ENCODE results near the gene UBE2G2.
"Not testable (repeated sequence)": the region's sequence is repeated elsewhere in the genome, so short reads cannot be mapped to it uniquely, and the experiment has no call there.

Gene UBE2G2

DNA sequence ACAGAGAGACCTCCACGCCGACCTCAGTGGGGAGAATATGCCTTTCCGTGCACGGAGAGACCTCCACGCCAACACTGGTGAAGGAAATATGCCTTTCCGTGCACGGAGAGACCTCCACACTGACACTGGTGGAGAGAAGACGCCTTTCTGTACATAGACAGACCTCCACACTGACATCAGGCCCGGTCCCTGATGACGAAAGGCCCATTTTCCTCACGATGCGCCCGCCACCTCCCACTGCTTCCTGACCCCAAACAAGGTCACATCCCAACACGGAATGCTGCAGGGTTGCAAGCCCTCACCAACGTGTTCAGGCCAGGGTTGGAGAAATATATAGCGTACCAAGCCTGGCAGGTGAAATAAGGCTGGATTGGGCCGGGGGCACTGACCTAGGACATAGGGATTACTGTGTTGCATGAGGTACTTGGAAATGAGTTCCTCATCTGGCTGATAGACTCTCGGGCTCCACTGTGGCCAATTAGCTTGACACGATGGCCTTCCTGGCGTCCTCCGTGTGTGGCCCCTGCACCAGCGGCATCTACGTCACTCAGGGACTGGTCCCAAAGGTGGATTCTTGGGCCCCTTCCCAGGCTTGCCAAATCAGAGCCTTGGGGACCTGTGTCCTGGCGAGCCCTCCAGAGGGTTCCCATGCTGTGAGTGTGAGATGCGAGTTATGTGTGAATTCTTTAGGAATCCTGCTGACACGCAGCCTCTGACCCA is 32.8 kb upstream of the UBE2G2 start:
- H3K9me3 ChIP-seq (ENCODE audit: low read length) = no peaks in the 10 kb centered on the region
- no peak overlapping the region for H3K4me3 ChIP-seq (ENCODE audit: low read depth in 1 of 2, low read length in 2 of 2)
- no peak overlapping the region for H3K9ac ChIP-seq (ENCODE audit: low read length)
- H3K4me1 ChIP-seq (ENCODE audit: insufficient read depth, low read length) = no peaks in the 10 kb centered on the region
- H3K27ac ChIP-seq (ENCODE audit: low read depth, low read length) = no peak overlapping the region
- no peaks in the 10 kb centered on the region for H3K27me3 ChIP-seq (ENCODE audit: control insufficient read depth in 1 of 2, insufficient read depth in 2 of 2, low read length in 2 of 2)
- H3K36me3 ChIP-seq (ENCODE audit: insufficient read depth, low read length) = no peaks in the 10 kb centered on the region

DNA sequence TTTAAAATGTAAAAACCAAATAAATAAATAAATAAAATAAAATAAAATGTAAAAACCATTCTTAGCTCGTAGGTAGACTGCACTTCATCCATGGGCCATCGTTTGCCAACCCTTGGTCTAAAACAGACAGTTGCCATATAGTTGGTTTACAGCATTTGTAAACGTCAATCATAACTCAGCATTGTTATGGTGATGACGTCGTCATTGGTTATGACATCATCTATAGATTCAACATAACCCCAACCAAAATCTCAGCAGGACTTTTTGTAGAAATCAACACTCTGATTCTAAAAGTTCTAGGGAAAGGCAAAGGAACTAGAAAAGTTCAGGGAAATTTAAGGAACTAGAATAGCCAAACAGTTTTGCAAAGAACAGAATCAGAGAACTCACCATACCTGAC is 32.0 kb upstream of the UBE2G2 start:
- H3K9me3 ChIP-seq (ENCODE audit: low read length) = peaks cover 2% of the 10 kb centered on the region
- no peaks in the 10 kb centered on the region for H3K36me3 ChIP-seq (ENCODE audit: insufficient read depth, low read length)
- H3K27ac ChIP-seq (ENCODE audit: low read depth, low read length) = no peak overlapping the region
- no peak overlapping the region for H3K9ac ChIP-seq (ENCODE audit: low read length)
- no peak overlapping the region for H3K4me3 ChIP-seq (ENCODE audit: low read depth in 1 of 2, low read length in 2 of 2)
- no peaks in the 10 kb centered on the region for H3K4me1 ChIP-seq (ENCODE audit: insufficient read depth, low read length)
- H3K27me3 ChIP-seq (ENCODE audit: control insufficient read depth in 1 of 2, insufficient read depth in 2 of 2, low read length in 2 of 2) = no peaks in the 10 kb centered on the region

DNA sequence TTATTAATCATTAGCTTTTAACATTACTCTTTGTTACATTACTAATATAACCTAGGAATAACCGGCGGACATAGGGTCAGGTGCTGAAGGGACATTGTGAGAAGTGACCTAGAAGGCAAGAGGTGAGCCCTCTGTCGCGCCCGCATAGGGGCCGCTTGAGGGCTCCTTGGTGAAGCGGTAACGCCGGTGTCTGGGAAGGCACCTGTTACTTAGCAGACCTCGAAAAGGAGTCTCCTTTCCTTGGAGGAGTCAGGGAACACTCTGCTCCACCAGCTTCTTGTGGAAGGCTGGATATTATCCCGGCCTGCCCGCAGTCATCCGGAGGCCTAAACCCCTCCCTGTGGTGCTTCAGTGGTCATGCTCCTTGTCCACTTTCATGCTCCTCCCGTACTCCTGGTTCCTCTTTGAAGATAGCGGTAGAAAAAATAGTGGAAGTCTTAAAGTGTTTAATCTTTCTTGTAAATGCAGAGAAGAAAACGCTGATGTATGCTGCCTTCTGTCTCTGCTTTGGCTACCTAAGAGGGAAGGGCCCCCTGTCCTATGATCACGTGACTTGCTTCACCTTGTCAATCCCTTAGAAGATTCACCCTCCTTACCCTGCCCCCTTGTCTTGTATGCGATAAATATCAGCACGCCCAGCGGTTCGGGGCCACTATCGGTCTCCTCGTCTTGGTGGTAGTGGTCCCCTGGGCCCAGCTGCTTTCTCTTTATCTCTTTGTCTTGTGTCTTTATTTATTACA is 31.1 kb upstream of the UBE2G2 start:
- H3K27ac ChIP-seq (ENCODE audit: low read depth, low read length); H3K4me3 ChIP-seq (ENCODE audit: low read depth in 1 of 2, low read length in 2 of 2); H3K36me3 ChIP-seq (ENCODE audit: insufficient read depth, low read length); H3K27me3 ChIP-seq (ENCODE audit: control insufficient read depth in 1 of 2, insufficient read depth in 2 of 2, low read length in 2 of 2); H3K9ac ChIP-seq (ENCODE audit: low read length); H3K9me3 ChIP-seq (ENCODE audit: low read length); H3K4me1 ChIP-seq (ENCODE audit: insufficient read depth, low read length): not testable (repeated sequence)

DNA sequence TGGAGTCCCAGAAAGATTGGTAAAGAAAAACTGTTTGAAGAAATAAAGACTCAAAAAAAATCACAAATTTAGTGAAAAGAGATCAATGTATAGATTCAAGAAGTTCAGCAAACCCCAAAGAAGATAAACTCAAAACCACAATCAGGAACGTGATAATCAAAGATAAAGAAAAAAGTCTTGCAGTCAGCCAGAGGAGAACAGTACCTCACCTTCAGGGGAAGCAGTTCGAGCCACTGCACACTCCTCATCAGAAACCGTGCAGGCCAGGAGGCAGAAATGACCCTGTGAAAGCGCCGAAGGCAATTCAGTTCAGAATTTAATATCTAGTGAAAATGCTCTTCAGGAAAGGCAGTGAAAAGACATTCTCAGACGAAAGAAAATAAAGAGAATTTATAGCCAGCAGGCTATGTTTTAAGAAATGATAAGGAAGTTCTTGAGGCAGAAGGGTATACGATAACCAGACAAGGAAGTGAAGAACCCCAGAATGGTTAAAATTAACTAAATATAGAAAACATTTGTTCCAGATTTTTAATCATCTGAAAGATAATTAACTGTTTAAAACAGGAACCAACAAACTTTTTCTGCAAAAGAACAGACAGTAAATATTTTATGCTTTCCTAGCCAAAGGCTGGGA is 29.7 kb upstream of the UBE2G2 start:
- H3K9ac ChIP-seq (ENCODE audit: low read length) = no peak overlapping the region
- H3K9me3 ChIP-seq (ENCODE audit: low read length) = peaks cover 9% of the 10 kb centered on the region
- H3K4me1 ChIP-seq (ENCODE audit: insufficient read depth, low read length) = no peaks in the 10 kb centered on the region
- no peak overlapping the region for H3K4me3 ChIP-seq (ENCODE audit: low read depth in 1 of 2, low read length in 2 of 2)
- no peak overlapping the region for H3K27ac ChIP-seq (ENCODE audit: low read depth, low read length)
- H3K27me3 ChIP-seq (ENCODE audit: control insufficient read depth in 1 of 2, insufficient read depth in 2 of 2, low read length in 2 of 2) = no peaks in the 10 kb centered on the region
- no peaks in the 10 kb centered on the region for H3K36me3 ChIP-seq (ENCODE audit: insufficient read depth, low read length)

DNA sequence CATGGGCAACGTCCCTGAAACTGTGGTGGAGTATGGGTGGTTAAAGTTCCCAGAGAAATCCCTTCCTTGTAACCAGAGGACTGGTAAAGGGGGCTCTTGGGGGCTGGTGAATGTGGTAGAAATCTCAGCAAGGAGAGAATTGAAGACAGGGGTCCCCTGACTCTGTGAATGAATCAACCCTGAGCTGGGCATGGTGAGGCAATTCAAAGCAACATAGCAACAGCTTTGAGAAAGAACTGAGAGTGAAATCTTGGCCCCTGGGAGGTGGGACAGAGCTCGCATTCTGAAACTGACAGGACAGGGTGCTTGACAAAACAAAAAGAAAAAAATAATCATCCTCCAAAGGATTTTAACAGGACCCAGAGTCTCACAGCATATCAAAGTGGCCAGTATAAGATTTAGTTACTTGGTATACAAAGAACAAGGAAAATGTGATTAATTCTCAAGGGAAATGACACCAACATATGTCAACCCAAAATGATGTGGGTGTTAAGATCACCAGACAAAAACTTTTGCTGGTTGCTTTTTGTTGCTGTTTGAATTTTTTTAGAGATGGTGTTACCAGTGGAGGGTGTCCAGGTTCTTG is 28.0 kb upstream of the UBE2G2 start:
- H3K27me3 ChIP-seq (ENCODE audit: control insufficient read depth in 1 of 2, insufficient read depth in 2 of 2, low read length in 2 of 2) = no peaks in the 10 kb centered on the region
- H3K9ac ChIP-seq (ENCODE audit: low read length) = no peak overlapping the region
- no peak overlapping the region for H3K27ac ChIP-seq (ENCODE audit: low read depth, low read length)
- no peaks in the 10 kb centered on the region for H3K4me1 ChIP-seq (ENCODE audit: insufficient read depth, low read length)
- no peaks in the 10 kb centered on the region for H3K36me3 ChIP-seq (ENCODE audit: insufficient read depth, low read length)
- H3K4me3 ChIP-seq (ENCODE audit: low read depth in 1 of 2, low read length in 2 of 2) = no peak overlapping the region
- peaks cover 9% of the 10 kb centered on the region for H3K9me3 ChIP-seq (ENCODE audit: low read length)

DNA sequence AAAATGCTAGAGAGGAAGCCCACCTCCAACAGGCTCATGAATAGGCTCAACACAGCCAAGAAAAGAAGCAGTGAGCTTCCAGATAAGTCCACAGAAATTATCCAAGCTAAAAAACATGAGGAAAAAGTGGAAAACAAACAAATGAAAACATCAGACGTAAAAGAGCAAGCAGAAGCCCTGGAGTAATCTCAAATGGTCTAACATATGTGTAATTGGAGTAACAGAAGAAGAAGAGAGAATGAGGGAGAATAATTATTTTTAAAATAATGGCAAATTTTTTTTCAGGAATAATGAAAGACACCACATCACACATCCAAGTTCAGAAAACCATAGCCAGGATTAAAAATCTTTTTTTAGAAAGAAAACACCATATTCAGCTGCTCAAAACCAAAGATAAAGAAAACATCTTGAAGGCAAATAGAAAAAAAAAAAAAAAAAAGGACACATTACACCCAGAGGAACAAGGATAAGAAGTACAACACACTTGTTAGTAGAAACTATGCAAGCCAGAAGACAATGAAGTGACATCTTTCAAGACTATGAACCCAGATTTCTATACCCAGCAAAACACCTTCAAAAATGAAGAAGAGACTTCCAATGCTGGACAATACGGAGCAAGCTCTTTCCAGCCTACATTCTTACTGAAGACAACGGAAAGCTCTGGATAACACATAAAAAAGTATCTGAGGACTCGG is 26.9 kb upstream of the UBE2G2 start:
- no peaks in the 10 kb centered on the region for H3K36me3 ChIP-seq (ENCODE audit: insufficient read depth, low read length)
- H3K27me3 ChIP-seq (ENCODE audit: control insufficient read depth in 1 of 2, insufficient read depth in 2 of 2, low read length in 2 of 2) = no peaks in the 10 kb centered on the region
- no peak overlapping the region for H3K9ac ChIP-seq (ENCODE audit: low read length)
- H3K27ac ChIP-seq (ENCODE audit: low read depth, low read length) = no peak overlapping the region
- H3K4me3 ChIP-seq (ENCODE audit: low read depth in 1 of 2, low read length in 2 of 2) = no peak overlapping the region
- peaks cover 9% of the 10 kb centered on the region for H3K9me3 ChIP-seq (ENCODE audit: low read length)
- no peaks in the 10 kb centered on the region for H3K4me1 ChIP-seq (ENCODE audit: insufficient read depth, low read length)

DNA sequence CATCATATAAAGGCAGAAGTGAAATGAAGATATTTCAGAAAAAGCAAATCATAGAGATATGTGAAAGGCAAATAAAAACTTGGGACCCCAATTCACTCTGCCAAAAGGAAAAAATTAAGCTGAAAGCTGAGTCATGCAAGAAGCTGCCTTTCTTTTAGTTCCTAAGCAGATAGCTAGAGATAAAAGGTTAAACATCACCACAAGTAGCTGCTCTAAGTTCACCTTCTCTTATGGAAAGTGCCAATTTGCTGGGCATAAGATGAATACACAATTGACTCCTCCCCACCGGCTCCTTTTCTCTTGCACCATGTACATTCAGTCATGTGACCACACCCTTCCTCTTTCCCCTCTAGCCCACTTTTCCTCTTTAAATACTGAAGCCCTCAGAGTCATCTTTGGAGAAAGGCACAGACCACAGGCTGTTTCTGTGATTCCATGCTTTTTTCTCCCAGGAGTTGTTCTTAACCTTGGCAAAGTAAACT is 21.6 kb upstream of the UBE2G2 start:
- Histone ChIP-seq H3K9ac (ENCODE audit: low read length) (no peak overlapping the region), H3K4me1 (ENCODE audit: insufficient read depth, low read length) (peaks cover 3% of the 10 kb centered on the region), H3K27me3 (ENCODE audit: control insufficient read depth in 1 of 2, insufficient read depth in 2 of 2, low read length in 2 of 2) (no peaks in the 10 kb centered on the region), H3K9me3 (ENCODE audit: low read length) (peaks cover 3% of the 10 kb centered on the region), H3K27ac (ENCODE audit: low read depth, low read length) (no peak overlapping the region), H3K4me3 (ENCODE audit: low read depth in 1 of 2, low read length in 2 of 2) (no peak overlapping the region), H3K36me3 (ENCODE audit: insufficient read depth, low read length) (no peaks in the 10 kb centered on the region)

DNA sequence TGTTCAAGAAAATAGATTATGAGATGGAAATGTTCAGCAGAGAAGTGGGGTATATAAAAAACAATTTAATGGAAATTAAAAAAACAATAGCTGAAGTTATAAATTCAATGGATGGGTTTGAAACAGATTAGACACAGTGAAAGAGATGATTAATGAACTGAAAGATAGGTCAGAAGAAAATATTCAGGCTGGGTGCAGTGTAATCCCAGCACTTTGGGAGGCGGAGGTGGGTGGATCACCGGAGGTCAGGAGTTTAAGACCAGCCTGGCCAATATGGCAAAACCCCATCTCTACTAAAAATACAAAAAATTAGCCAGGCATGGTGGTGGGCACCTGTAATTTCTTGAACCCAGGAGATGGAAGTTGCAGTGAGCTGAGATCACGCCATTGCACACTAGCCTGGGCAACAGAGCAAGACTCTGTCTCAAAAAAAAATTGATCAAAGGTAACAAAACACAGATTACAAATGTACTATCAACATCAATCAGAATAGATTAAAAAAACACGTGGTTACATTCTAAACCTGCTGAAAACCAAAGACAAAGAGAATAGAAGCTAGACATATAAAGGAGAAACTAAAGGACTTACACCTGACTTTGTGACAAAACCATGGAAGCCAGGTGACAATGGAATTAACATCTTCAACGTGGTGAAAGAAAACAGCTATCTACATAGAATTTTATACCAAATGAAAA is 21.0 kb upstream of the UBE2G2 start:
- Histone ChIP-seq H3K4me1 (ENCODE audit: insufficient read depth, low read length) (peaks cover 3% of the 10 kb centered on the region), H3K4me3 (ENCODE audit: low read depth in 1 of 2, low read length in 2 of 2) (no peak overlapping the region), H3K36me3 (ENCODE audit: insufficient read depth, low read length) (no peaks in the 10 kb centered on the region), H3K27me3 (ENCODE audit: control insufficient read depth in 1 of 2, insufficient read depth in 2 of 2, low read length in 2 of 2) (no peaks in the 10 kb centered on the region), H3K9ac (ENCODE audit: low read length) (no peak overlapping the region), H3K9me3 (ENCODE audit: low read length) (no peaks in the 10 kb centered on the region), H3K27ac (ENCODE audit: low read depth, low read length) (no peak overlapping the region)

DNA sequence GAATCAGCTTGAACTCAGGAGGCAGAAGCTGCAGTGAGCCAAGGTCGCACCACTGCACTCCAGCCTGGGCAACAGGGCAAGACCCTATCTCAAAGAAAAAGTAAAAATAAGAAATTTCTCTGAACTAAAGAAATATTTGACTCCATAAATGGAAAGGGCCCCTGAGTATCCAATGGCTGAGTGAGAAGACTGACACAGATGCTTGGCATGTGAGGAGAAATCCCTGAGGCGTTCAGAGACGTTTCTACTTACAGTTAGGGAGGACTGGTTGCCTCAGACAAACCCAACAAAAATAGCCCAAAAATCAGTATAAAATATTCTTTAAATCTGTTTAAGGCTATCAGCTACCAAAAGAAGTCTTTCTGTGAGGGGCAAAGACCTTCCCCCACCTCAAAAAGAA is 19.2 kb upstream of the UBE2G2 start:
- Histone ChIP-seq H3K4me1 (ENCODE audit: insufficient read depth, low read length) (peaks cover 12% of the 10 kb centered on the region), H3K36me3 (ENCODE audit: insufficient read depth, low read length) (no peaks in the 10 kb centered on the region), H3K27me3 (ENCODE audit: control insufficient read depth in 1 of 2, insufficient read depth in 2 of 2, low read length in 2 of 2) (no peaks in the 10 kb centered on the region), H3K27ac (ENCODE audit: low read depth, low read length) (no peak overlapping the region), H3K4me3 (ENCODE audit: low read depth in 1 of 2, low read length in 2 of 2) (no peak overlapping the region), H3K9me3 (ENCODE audit: low read length) (no peaks in the 10 kb centered on the region), H3K9ac (ENCODE audit: low read length) (no peak overlapping the region)

DNA sequence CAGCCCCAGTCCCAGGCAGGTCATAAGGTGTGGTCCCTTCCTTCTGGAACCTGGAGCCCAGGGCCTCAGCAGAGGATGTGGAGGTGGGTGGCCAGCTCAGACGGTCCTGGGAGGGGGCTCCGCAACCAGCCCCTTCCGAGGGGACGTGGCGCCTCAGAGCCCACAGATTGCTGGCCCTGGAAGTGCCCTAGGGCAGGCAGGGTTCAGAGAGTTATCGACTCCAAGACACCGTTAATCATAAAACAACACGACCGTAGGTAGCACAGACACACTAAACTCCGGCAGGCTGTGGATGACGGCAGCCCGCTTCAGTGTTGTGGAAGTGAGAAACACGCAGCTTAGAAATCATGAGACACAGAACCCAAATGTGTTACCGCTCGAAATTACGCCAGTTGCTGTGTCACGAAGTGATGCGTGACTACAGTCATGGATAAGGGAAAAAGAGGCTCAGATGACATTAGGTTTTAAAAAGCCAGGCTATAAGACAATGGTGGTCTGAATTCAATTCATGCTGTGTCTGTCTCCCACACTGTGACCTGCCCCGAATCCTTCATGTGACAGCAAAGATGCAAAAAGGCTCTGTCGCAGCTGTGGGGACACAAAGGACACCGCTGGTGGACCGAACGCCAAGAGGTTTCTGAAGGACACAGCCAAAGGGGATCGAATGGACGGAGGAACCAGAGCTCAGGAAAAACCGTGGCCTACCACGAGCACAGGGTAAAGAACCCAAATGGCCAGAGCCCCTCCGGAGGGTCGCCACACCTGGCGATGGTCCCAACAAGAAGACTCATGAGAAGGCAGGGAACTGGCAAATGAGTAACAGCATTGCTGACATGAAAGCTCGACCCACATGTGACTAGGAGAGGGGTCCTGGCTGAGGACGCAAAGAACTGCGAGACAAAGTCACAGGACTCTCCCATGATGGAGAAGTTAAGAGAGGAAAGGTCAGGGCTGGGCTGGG is 17.9 kb upstream of the UBE2G2 start:
- H3K36me3 ChIP-seq (ENCODE audit: insufficient read depth, low read length) = no peaks in the 10 kb centered on the region
- no peak overlapping the region for H3K4me3 ChIP-seq (ENCODE audit: low read depth in 1 of 2, low read length in 2 of 2)
- H3K27me3 ChIP-seq (ENCODE audit: control insufficient read depth in 1 of 2, insufficient read depth in 2 of 2, low read length in 2 of 2) = no peaks in the 10 kb centered on the region
- peaks cover 14% of the 10 kb centered on the region for H3K4me1 ChIP-seq (ENCODE audit: insufficient read depth, low read length)
- no peak overlapping the region for H3K27ac ChIP-seq (ENCODE audit: low read depth, low read length)
- H3K9ac ChIP-seq (ENCODE audit: low read length) = no peak overlapping the region
- H3K9me3 ChIP-seq (ENCODE audit: low read length) = no peaks in the 10 kb centered on the region

All from muscle layer of colon (tissue), 2 donors.